Keratinocyte (primary cell): ENCODE results near the gene OR51A4. TPM values are rescaled to one million over a fixed set of nuclear protein-coding genes. Genes with fewer than 3 reads are reported as not detected.

ENCODE experiments used
- DNase-seq: peaks from one replicate; pipeline ENCODE4 v3.0.0-alpha.2; 2011; ENCODE audit warnings: low read depth, missing footprints, low spot score
- FAIRE-seq: peaks from 2 replicates; lab custom pipeline; 2011; peaks lifted over from hg19 to GRCh38; lab: Jason Lieb, UNC
- H2AFZ ChIP-seq: 2 replicates; pipeline ENCODE4 v1.6.0; 2012; ENCODE audit warnings: low read length, control low read depth, inconsistent platforms; ENCODE audit not compliant: control insufficient read depth
- H3K27ac ChIP-seq: 2 replicates; pipeline ENCODE4 v1.5.1; 2011; ENCODE audit warnings: low read length; ENCODE audit not compliant: control insufficient read depth, insufficient read depth
- H3K27me3 ChIP-seq: 3 replicates; pipeline ENCODE4 v1.6.0; 2011; ENCODE audit warnings: low read length; ENCODE audit not compliant: control insufficient read depth, insufficient read depth; ENCODE audit errors: extremely low read depth
- H3K36me3 ChIP-seq, 2 experiments: 2 replicates in 1 of 2; 3 replicates in 1 of 2; pipeline ENCODE4 v1.5.1; 2011; ENCODE audit warnings: low read length in 2 of 2, mild to moderate bottlenecking in 1 of 2; ENCODE audit not compliant: control insufficient read depth in 2 of 2, insufficient read depth in 2 of 2; ENCODE audit errors: extremely low read depth in 1 of 2
- H3K4me1 ChIP-seq: 3 replicates; pipeline ENCODE4 v1.5.1; 2011; ENCODE audit warnings: low read length; ENCODE audit not compliant: control insufficient read depth, insufficient read depth; ENCODE audit errors: extremely low read depth
- H3K4me2 ChIP-seq: 3 replicates; pipeline ENCODE4 v1.6.0; 2011; ENCODE audit warnings: low read depth, low read length; ENCODE audit not compliant: control insufficient read depth, insufficient read depth; ENCODE audit errors: extremely low read depth
- H3K4me3 ChIP-seq, 3 experiments: fragments of 200-600 bp in 1 of 3; sonication (generic) in 1 of 3; 2 replicates in 2 of 3; 3 replicates in 1 of 3; pipeline ENCODE4 v1.5.1; 2011 to 2016; ENCODE audit warnings: low read length in 3 of 3, mild to moderate bottlenecking in 3 of 3, control low read depth in 2 of 3, inconsistent platforms in 1 of 3, low read depth in 1 of 3, mixed read lengths in 1 of 3, mixed run types in 1 of 3, moderate library complexity in 1 of 3; ENCODE audit not compliant: control insufficient read depth in 2 of 3, insufficient read depth in 2 of 3; ENCODE audit errors: extremely low read depth in 1 of 3
- H3K79me2 ChIP-seq: 2 replicates; pipeline ENCODE4 v1.6.0; 2012; ENCODE audit warnings: low read length; ENCODE audit not compliant: control insufficient read depth, insufficient read depth
- H3K9ac ChIP-seq: 3 replicates; pipeline ENCODE4 v1.6.0; 2011; ENCODE audit warnings: low read length; ENCODE audit not compliant: control insufficient read depth, insufficient read depth; ENCODE audit errors: extremely low read depth
- H3K9me1 ChIP-seq: 3 replicates; pipeline ENCODE4 v1.6.0; 2011; ENCODE audit warnings: low read length; ENCODE audit not compliant: control insufficient read depth, insufficient read depth; ENCODE audit errors: extremely low read depth
- H3K9me3 ChIP-seq: 2 replicates; pipeline ENCODE4 v1.5.1; 2012; ENCODE audit warnings: low read depth, low read length; ENCODE audit not compliant: control insufficient read depth
- H4K20me1 ChIP-seq: 3 replicates; pipeline ENCODE4 v1.6.0; 2011; ENCODE audit warnings: low read length; ENCODE audit not compliant: control insufficient read depth, insufficient read depth; ENCODE audit errors: extremely low read depth
- CTCF ChIP-seq, 3 experiments: IDR thresholded peaks in 1 of 3; conservative IDR thresholded peaks in 1 of 3; optimal IDR thresholded peaks in 1 of 3; 2 replicates in 2 of 3; 3 replicates in 1 of 3; pipeline versions ENCODE3 to v1.5.1; 2011; ENCODE audit warnings: low read length in 3 of 3, mild to moderate bottlenecking in 3 of 3, moderate library complexity in 2 of 3, control low read depth in 1 of 3, inconsistent platforms in 1 of 3; ENCODE audit not compliant: insufficient read depth in 2 of 3; ENCODE audit errors: extremely low read depth in 1 of 3
- EZH2 ChIP-seq: IDR thresholded peaks from one replicate; pipeline ENCODE4 v1.6.1; 2012; ENCODE audit warnings: inconsistent platforms, mild to moderate bottlenecking, low read length, moderate library complexity
- dilution Hi-C: fragments of 300-500 bp; cut with MboI; formaldehyde crosslinking; loops from one replicate; pipeline ENCODE4 v1.7.0; 2020; ENCODE audit warnings: low sequenced_read_pairs; ENCODE audit not compliant: extremely low pct_ligation_motif_present
- polyA minus RNA-seq, 3 experiments: library from RNA; depleted of rRNA, polyadenylated mRNA; stranded (reverse); fragments of >200 nt; gene quantifications; 1 replicate in 1 of 3; 2 replicates in 1 of 3; 3 replicates in 1 of 3; pipeline ENCODE4 v1.2.3, GENCODE V29; 2011
- polyA plus RNA-seq, 5 experiments: library from polyadenylated mRNA; depleted of rRNA in 3 of 5; stranded (reverse) in 3 of 5; stranded (forward) in 1 of 5; unstranded in 1 of 5; fragments of >200 nt; gene quantifications; 1 replicate in 1 of 5; 2 replicates in 3 of 5; 3 replicates in 1 of 5; pipeline versions ENCODE4 v1.2.1 to v1.2.3, GENCODE V29; 2011 to 2012; ENCODE audit warnings: missing spikeins in 2 of 5, low read depth in 1 of 5, low replicate concordance in 1 of 5

The OR51A4 gene
- polyA plus RNA-seq = not detected in 3 replicates
- not detected for polyA plus RNA-seq (2011; ENCODE audit: low read depth)
- polyA plus RNA-seq (2011; cell fraction: cytosol; rRNA removed) = not detected in 2 replicates
- polyA plus RNA-seq (2011; cell fraction: nucleus; rRNA removed) = not detected in 2 replicates
- polyA plus RNA-seq (2012; ENCODE audit: low replicate concordance) = not detected in 2 replicates
- polyA minus RNA-seq = not detected in 3 replicates
- polyA minus RNA-seq (2011; cell fraction: cytosol; rRNA and poly(A)+ RNA removed) = not detected
- polyA minus RNA-seq (2011; cell fraction: nucleus; rRNA and poly(A)+ RNA removed) = not detected in 2 replicates

GRCh38 chr11:4947505-4947904, at the start of gene OR51A4:
OR51A4 (minus strand) TSS chr11:4947605; CDS start chr11:4947100, 505 bp downstream.
- TF ChIP-seq CTCF (optimal IDR thresholded peaks at IDR 0.05 in 1 of 3, IDR thresholded peaks at IDR 0.05 in 1 of 3, conservative IDR thresholded peaks at IDR 0.05 in 1 of 3; ENCODE audit: extremely low read depth in 1 of 3, insufficient read depth in 2 of 3, low read length in 3 of 3) (no peak), EZH2 (no peak)
- dilution Hi-C loops = no loop called here
- Histone ChIP-seq H3K4me3 (no peak within 1 kb of the TSS), H3K4me1 (no peaks in the 10 kb centered on the region), H3K9me1 (no peaks in the 10 kb centered on the region), H3K27ac (no peak within 1 kb of the TSS), H3K36me3 (no peaks in the 10 kb centered on the region), H3K4me2 (no peak within 1 kb of the TSS), H3K9me3 (no peaks in the 10 kb centered on the region), H3K27me3 (no peaks in the 10 kb centered on the region), H2AFZ (no peak within 1 kb of the TSS), H4K20me1 (no peaks in the 10 kb centered on the region), H3K79me2 (no peaks in the 10 kb centered on the region), H3K9ac (no peak within 1 kb of the TSS)
- no peak for FAIRE-seq
- DNase-seq = no peak

- TF ChIP-seq EZH2 = no peak
- no peak for TF ChIP-seq CTCF (optimal IDR thresholded peaks at IDR 0.05 in 1 of 3, IDR thresholded peaks at IDR 0.05 in 1 of 3, conservative IDR thresholded peaks at IDR 0.05 in 1 of 3; ENCODE audit: extremely low read depth in 1 of 3, insufficient read depth in 2 of 3, low read length in 3 of 3)
- DNase-seq = no peak
- no peak within 1 kb of the TSS for H3K4me3 ChIP-seq
- H3K36me3 ChIP-seq = no peaks in the 10 kb centered on the region
- no peak within 1 kb of the TSS for H3K9ac ChIP-seq
- no peak for FAIRE-seq
- H3K79me2 ChIP-seq = no peaks in the 10 kb centered on the region
- H2AFZ ChIP-seq = no peak within 1 kb of the TSS
- H4K20me1 ChIP-seq = no peaks in the 10 kb centered on the region
- H3K9me1 ChIP-seq = no peaks in the 10 kb centered on the region
- H3K27me3 ChIP-seq = no peaks in the 10 kb centered on the region
- H3K9me3 ChIP-seq = no peaks in the 10 kb centered on the region
- H3K27ac ChIP-seq = no peak within 1 kb of the TSS
- no peaks in the 10 kb centered on the region for H3K4me1 ChIP-seq
- no peak within 1 kb of the TSS for H3K4me2 ChIP-seq
- dilution Hi-C loops = no loop called here
Observed at GRCh38 chr11:4994551-4994950, 47.1 kb upstream of the OR51A4 start, which contains the start of gene OR51L1. OR51L1 (plus strand) TSS chr11:4994851; CDS start chr11:4998983, 4,132 bp downstream.
